ENCODE measurements around the gene MUCL3. TPM values are rescaled to one million over a fixed set of nuclear protein-coding genes. Genes with fewer than 3 reads are reported as not detected.

Gene MUCL3
- not detected in 2 replicates for total RNA-seq

GRCh38 chr6:30940361-30940986 is at the start of gene MUCL3:
TSS of gene MUCL3 (plus strand) at chr6:30940973. CDS start at chr6:30941000, 27 bp downstream.

DNA sequence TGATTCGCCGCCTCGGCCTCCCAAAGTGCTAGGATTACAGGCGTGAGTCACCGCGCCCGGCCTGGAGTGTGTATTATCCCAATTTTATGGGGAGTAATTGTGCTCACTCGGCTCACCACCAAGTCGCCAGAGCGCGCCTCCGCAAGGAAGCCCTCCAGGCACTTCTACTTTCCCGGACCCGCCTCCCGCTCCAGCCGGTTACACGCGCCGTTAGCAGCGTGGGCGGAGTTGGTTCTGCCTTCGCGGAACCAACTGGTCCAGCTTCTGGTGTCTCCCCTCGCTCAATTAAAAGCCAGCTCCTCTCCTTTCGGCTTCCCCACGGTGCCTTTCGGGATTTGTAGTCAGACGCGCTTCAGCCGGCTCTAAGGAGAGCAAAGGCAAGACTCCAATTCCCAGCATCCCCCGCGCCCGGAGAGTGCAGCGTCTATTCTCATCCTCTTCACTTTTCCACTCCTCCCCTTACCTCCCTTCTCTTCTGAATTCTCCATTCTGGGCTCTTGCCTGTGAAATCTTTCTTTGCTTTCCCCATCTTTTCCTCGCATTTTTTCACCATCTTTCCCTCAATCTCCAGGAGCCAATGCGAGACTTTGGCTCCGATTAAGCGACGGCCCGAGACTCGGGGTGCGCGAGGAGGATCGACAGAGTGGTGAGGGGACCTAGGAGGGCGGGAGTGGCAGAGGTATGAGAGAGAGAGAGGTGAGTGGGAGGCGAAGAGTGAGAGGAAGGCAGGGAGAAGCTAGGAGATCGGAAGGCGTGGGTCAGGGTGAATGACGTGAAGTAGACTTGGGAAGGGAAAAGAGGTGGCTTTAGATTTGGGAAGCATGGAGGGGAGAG is 32.8 kb upstream of the MUCL3 start, which contains the start of gene GTF2H4:
GTF2H4 (plus strand) TSS at position 450 of the 834 bp plus-strand sequence.

GRCh38 chr6:30914076-30914853 is 26.5 kb upstream of the MUCL3 start, which contains the start of gene VARS2:
TSS of gene VARS2 (plus strand) at chr6:30914238. CDS start at chr6:30914837, 599 bp downstream.

DNA sequence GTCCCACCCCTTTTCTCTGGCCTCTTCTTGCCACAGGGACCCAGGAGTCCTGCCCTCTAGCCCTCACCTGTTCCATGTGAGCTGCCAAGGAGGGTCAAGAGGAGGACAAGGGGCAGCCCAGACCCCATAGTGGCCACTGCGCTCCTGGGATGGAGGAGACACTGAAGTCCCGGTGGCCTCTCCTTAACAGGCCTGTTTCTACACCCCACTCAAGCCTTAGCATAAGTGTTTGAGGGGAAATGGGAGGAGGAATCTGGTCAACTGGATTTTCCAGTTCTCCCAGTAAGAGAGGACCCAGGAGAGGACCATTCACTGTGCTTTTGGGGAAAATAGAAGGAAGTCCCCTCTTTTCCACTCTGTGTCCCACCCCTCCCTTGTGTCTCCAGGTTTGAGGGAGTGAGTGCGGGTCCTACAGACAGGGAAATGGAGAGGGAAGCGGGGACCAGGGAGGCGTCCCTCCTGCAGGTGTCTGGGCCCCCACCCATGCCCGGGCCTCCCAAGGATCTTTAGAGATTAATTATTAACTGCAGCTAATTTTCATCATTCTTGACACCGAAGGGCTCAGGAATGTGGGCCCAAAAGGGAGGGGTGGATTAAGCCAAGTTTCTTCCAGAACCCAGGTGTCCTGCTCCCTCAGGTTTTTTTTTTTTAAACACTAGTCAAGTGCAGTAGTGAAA is 8.7 kb upstream of the MUCL3 start, which contains the start of gene SFTA2:
SFTA2 (minus strand) TSS at position 202 of the 677 bp plus-strand sequence; CDS start at position 128, 74 bp downstream.

GRCh38 chr6:30983439-30983838 is 42.7 kb downstream of the MUCL3 start, which contains the start of gene MUC21:
TSS of gene MUC21 (plus strand) at chr6:30983718. CDS start at chr6:30983959, 241 bp downstream.

Other genes with a start within 250 kb of the MUCL3 start
- gene NRM, start 250.0 kb upstream of the MUCL3 start, total RNA-seq = 2.2 and 4.0 TPM in 2 replicates
- 4.6 and 13.2 TPM in 2 replicates for gene MDC1, start 223.7 kb upstream of the MUCL3 start, total RNA-seq
- 508 and 873 TPM in 2 replicates for gene TUBB, start 220.6 kb upstream of the MUCL3 start, total RNA-seq
- 154 and 155 TPM in 2 replicates for gene FLOT1, start 198.3 kb upstream of the MUCL3 start, total RNA-seq
- gene IER3, start 196.4 kb upstream of the MUCL3 start, total RNA-seq = 41.9 and 49.7 TPM in 2 replicates
- gene DDR1, start 56.5 kb upstream of the MUCL3 start, total RNA-seq = 8.6 and 22.4 TPM in 2 replicates
- gene GTF2H4, start 32.8 kb upstream of the MUCL3 start, total RNA-seq = 11.2 and 13.1 TPM in 2 replicates
- gene VARS2, start 26.7 kb upstream of the MUCL3 start, total RNA-seq = 21.4 and 21.5 TPM in 2 replicates
- not detected in 2 replicates for gene SFTA2, start 8.8 kb upstream of the MUCL3 start, total RNA-seq
- not detected in 2 replicates for gene MUC21, start 42.7 kb downstream of the MUCL3 start, total RNA-seq
- not detected in 2 replicates for gene MUC22, start 69.5 kb downstream of the MUCL3 start, total RNA-seq
- not detected in 2 replicates for gene C6orf15, start 171.6 kb downstream of the MUCL3 start, total RNA-seq
- 1.00 and 1.2 TPM in 2 replicates for gene PSORS1C1, start 173.8 kb downstream of the MUCL3 start, total RNA-seq
- gene CDSN, start 179.5 kb downstream of the MUCL3 start, total RNA-seq = not detected in 2 replicates
- not detected in 2 replicates for gene PSORS1C2, start 198.1 kb downstream of the MUCL3 start, total RNA-seq
- gene CCHCR1, start 216.8 kb downstream of the MUCL3 start, total RNA-seq = 25.6 and 36.6 TPM in 2 replicates
- gene TCF19, start 217.6 kb downstream of the MUCL3 start, total RNA-seq = 11.7 and 43.2 TPM in 2 replicates
- not detected in 2 replicates for gene POU5F1, start 229.7 kb downstream of the MUCL3 start, total RNA-seq